Measurements from ENCODE around the gene PLSCR5.

The PLSCR5 gene

GRCh38 chr3:146544002-146544928, 60.9 kb downstream of the PLSCR5 start, which contains the start of gene PLSCR1:
TSS of gene PLSCR1 (minus strand) at chr3:146544607. CDS start at chr3:146536552, 8,055 bp downstream.
- peak; percentile 80 for DNase-seq (ENCODE audit: low read depth)

DNA sequence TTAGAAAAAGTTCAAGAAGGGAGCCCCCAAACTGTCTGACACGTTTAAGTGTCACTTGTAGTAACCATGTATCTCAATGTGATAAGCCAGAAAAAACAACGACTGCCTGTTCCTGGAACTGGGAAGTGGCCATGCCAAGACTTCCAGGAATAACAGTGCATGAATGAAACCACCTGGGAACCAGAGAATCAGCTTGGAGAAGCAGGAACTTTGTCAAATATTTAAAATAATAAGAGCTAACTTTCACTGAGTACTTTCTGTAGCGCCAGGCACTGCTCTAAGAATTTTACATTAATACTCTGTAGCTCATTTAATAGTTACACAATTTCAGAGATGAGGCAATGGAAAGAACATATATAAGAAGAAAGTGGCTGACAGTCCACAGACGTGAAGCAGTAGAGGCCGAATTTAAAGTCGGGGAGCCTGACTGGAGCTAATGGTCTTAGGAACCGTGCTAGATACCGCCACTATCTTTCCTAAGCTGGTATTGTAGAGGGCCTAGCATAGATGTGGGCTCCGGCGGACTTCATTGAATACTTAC, 61.6 kb downstream of the PLSCR5 start:
- no peak for DNase-seq (ENCODE audit: low read depth)

DNA sequence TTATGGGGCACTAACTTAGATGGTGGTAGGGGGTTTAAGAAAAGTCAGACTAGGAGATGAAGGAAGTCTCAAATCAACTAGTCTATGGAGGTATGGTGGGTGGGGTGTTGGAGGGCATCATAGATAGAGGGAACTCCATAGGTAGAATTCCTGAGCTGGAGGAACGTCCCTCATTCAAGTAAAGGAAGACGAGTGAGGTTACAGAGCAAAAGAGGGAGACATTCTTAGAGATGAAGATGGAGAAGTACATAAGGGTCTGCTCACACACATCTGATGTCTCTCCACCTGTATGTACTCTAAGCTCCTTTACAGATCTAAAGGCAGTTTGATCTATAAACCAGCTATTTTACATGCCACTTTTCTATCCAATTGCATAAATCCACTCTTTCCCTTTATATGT, 62.2 kb downstream of the PLSCR5 start:
- DNase-seq (ENCODE audit: low read depth), result no peak

DNA sequence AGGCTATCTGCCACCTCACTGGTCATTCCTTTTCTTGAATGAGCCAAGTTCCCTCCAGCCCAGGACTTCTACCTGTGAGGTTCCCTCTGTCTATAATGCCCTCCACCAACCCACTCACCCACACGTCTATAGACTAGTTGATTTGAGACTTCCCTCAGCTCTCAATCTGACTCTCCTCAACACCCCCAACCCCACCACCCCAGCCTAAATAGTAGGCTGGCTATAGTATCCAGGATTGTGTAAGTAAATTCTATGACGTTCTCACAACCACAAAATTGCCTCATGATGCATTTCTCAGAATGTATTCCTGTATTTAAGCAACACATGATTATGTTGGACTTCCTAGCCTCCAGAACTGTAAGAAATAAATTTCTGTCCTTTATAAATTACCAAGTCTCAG, 63.0 kb downstream of the PLSCR5 start:
- DNase-seq (ENCODE audit: low read depth), result no peak

DNA sequence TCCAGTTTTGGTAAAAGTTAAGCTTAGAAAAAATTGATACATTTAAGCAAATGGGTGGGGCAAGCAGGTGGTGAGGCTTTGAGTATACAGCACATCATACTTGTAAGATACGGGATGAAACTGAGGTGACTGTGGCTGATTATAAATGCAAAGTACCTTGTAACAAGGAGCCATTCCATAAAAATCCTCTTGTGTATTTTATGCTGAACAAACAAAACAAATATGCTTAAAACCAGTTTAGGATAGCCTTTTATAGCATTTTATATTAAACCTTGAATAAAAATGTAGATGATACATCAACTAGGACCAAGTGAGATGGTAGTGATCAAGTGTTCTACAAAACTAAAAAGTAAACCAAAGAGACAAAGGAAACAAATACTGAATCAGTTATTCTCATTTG, 64.2 kb downstream of the PLSCR5 start:
- DNase-seq (ENCODE audit: low read depth), result no peak

- DNase-seq (ENCODE audit: low read depth), result no peak
These were observed 64.9 kb downstream of the PLSCR5 start for GRCh38 chr3:146540236-146540635.

DNA sequence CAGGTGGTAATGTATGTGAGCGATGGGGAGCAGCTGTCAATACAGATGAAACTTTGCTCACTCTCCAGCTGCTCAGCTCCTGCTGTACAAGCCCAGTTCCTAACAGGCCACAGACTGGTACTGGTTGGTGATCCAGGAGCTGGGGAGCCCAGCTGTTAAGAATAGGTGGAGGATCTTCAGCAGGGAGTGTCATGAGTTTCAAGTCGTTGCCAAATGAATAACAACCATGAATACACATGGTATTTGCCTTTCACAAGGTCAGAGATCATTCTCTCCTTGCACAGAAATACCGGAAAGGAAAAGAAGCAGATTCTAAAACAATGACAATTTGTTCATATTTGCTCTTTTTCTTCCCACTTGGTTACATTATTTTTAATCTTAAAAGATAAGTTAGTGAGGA, 65.8 kb downstream of the PLSCR5 start:
- no peak for DNase-seq (ENCODE audit: low read depth)

GRCh38 chr3:146537603-146538002, 67.5 kb downstream of the PLSCR5 start:
- no peak for DNase-seq (ENCODE audit: low read depth)

DNA sequence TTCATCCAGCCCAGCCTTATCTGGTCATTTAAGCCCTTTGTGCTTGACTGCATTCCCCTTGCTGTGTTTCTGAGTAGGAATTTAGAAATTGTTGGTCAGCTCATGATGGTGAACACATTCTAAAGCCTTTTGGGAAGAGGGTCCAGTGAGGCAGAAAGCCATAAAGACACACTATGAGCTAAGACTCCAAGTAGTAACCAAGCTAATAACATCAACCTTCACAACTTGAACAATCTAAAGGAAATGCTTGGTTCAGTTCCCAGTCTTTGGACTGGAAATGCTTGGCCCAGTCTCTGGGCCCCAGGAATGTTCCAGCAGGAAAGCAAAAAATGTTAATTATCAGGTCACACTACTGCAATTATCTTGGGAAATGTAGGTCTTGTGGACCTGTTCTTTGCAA, 68.5 kb downstream of the PLSCR5 start:
- no peak for DNase-seq (ENCODE audit: low read depth)
